HL-60 (cell line): ENCODE measurements around the gene AKT3.
A peak's percentile ranks its signal among the peaks of the same experiment; 100 is the strongest.

Experiments used
- DNase-seq, 2 experiments: peaks; one replicate each; pipeline ENCODE4 v3.0.0-alpha.2; 2010 to 2020; ENCODE audit warnings: low read depth in 1 of 2, low spot score in 1 of 2
- H3K27ac ChIP-seq: fragments of 250-450 bp; sonication (Bioruptor Pico); replicated peaks from 2 replicates; pipeline ENCODE4 v1.5.1; 2020; ENCODE audit warnings: mild to moderate bottlenecking, moderate library complexity
- H3K27me3 ChIP-seq: fragments of 250-450 bp; sonication (Bioruptor Pico); 2 replicates; pipeline ENCODE4 v1.5.1; 2021; ENCODE audit warnings: mild to moderate bottlenecking, moderate library complexity; ENCODE audit not compliant: insufficient read depth, poor library complexity, severe bottlenecking
- H3K4me3 ChIP-seq: replicated peaks from 2 replicates; pipeline ENCODE4 v1.5.1; 2011; ENCODE audit warnings: mild to moderate bottlenecking, control low read depth, low read length; ENCODE audit not compliant: insufficient read depth
- CTCF ChIP-seq: IDR thresholded peaks from one replicate; pipeline ENCODE4 v1.5.1; 2011; ENCODE audit warnings: low read length, control low read depth, inconsistent platforms; ENCODE audit not compliant: insufficient read depth
- GABPA ChIP-seq: IDR thresholded peaks from 2 replicates; pipeline ENCODE4 v1.6.1; 2012; ENCODE audit warnings: low read depth
- POLR2AphosphoS5 ChIP-seq: IDR thresholded peaks from 2 replicates; pipeline ENCODE4 v1.6.1; 2012; ENCODE audit warnings: low read depth
- REST ChIP-seq: IDR thresholded peaks from 2 replicates; pipeline ENCODE4 v1.6.1; 2012; ENCODE audit warnings: low read depth; ENCODE audit not compliant: insufficient replicate concordance
- SPI1 ChIP-seq: IDR thresholded peaks from 2 replicates; pipeline ENCODE4 v1.6.1; 2012; ENCODE audit warnings: low read depth, mild to moderate bottlenecking, borderline replicate concordance

The AKT3 gene

GRCh38 chr1:243471026-243471685, 378.9 kb downstream of the AKT3 start:
- no peak overlapping the region for H3K27ac ChIP-seq
- no peak overlapping the region for H3K4me3 ChIP-seq
- TF ChIP-seq GABPA (no peak), SPI1 (peak; percentile 25; the same call in 1 of the 2 replicates)
- H3K27me3 ChIP-seq: no peaks in the 10 kb centered on the region
- peak in 1 of 2 experiments; percentile 76 for DNase-seq

- H3K27me3 ChIP-seq: no peaks in the 10 kb centered on the region
- TF ChIP-seq SPI1 (no peak), POLR2AphosphoS5 (no peak), REST (no peak), CTCF (no peak), GABPA (no peak)
- no peak overlapping the region for H3K27ac ChIP-seq
- no peak for DNase-seq
- no peak overlapping the region for H3K4me3 ChIP-seq
Measured at GRCh38 chr1:243470502-243470901, 379.5 kb downstream of the AKT3 start.

DNA sequence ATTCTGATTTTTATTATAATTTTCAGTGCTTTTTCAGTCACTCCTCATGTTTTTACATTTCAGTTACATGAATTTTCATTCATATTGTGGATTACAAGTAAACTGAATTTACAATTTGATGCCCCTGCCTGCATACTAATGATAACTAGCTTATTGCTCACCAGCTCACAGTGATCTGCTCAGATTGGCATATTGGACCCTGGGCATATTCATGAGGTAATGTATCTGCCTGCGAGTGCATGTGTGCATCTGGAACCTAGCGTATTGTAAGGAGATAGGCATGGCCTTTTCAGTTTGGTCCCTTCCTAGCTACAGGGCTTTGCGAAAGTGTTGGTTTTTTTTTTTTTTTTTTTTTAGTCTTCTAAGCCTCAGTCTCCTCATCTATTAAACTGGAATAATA, 380.5 kb downstream of the AKT3 start:
- DNase-seq: no peak
- no peaks in the 10 kb centered on the region for H3K27me3 ChIP-seq
- H3K27ac ChIP-seq: no peak overlapping the region
- H3K4me3 ChIP-seq: no peak overlapping the region
- no peak for TF ChIP-seq POLR2AphosphoS5
- no peak for TF ChIP-seq REST
- TF ChIP-seq GABPA: no peak
- no peak for TF ChIP-seq CTCF
- TF ChIP-seq SPI1: no peak

- Histone ChIP-seq H3K27ac (no peak overlapping the region), H3K4me3 (no peak overlapping the region), H3K27me3 (no peaks in the 10 kb centered on the region)
- DNase-seq: no peak
- TF ChIP-seq SPI1 (no peak), CTCF (no peak), GABPA (no peak), POLR2AphosphoS5 (no peak), REST (no peak)
Measured at GRCh38 chr1:243465738-243466137, 384.3 kb downstream of the AKT3 start.
